GM12878 (cell line): ENCODE results near the gene MAGED4B. TPM values are rescaled to one million over a fixed set of nuclear protein-coding genes. Genes with fewer than 3 reads are reported as not detected.

Experiments
- ATAC-seq: fragments of 200-7000 bp; cut with Tn5 transposase; 3 replicates; pipeline ENCODE4 v1.9.1; 2020; ENCODE audit warnings: mild to moderate bottlenecking, moderate library complexity
- BruUV-seq: library from RNA; stranded (reverse); fragments of 400-500 nt; replicated peaks from 2 replicates; lab custom pipeline; 2021; lab: Mats Ljungman, UMichigan
- CTCF ChIA-PET: fragments of 300-600 bp; sonication (Branson Sonifier 250); formaldehyde crosslinking; extraction: SDS; loops from one replicate; lab custom pipeline; 2021; ENCODE audit warnings: inconsistent platforms; lab: Yijun Ruan, JAX
- POLR2A ChIA-PET: fragments of 350-600 bp; formaldehyde crosslinking; extraction: SDS; loops from one replicate; lab custom pipeline; 2021; ENCODE audit warnings: inconsistent platforms; lab: Charles Lee
- RAD21 ChIA-PET: fragments of 300-600 bp; sonication (Branson Sonifier 250); formaldehyde crosslinking; loops from one replicate; lab custom pipeline; 2023; ENCODE audit warnings: antibody characterized with exemption; ENCODE audit not compliant: unreplicated experiment; lab: Charles Lee
- SMC1A ChIA-PET: fragments of 300-600 bp; sonication (Branson Sonifier 250); formaldehyde crosslinking; loops from one replicate; lab custom pipeline; 2023; ENCODE audit not compliant: unreplicated experiment, uncharacterized antibody; lab: Charles Lee
- DNase-seq: peaks from one replicate; pipeline ENCODE4 v3.0.0-alpha.2; 2011; ENCODE audit warnings: low read depth, low spot score
- FAIRE-seq: peaks from 3 replicates; lab custom pipeline; 2011; peaks lifted over from hg19 to GRCh38; lab: Jason Lieb, UNC
- H2AFZ ChIP-seq: 2 replicates; pipeline ENCODE4 v1.6.0; 2011; ENCODE audit warnings: low read depth, low read length, control low read depth; ENCODE audit not compliant: control insufficient read depth
- H3K27ac ChIP-seq: 2 replicates; pipeline ENCODE4 v1.5.1; 2011; ENCODE audit warnings: control low read depth; ENCODE audit not compliant: control insufficient read depth, insufficient read depth
- H3K27me3 ChIP-seq, 2 experiments: replicated peaks in 1 of 2; 2 replicates each; pipeline versions ENCODE4 v1.6.0 to v1.6.1; 2011; ENCODE audit warnings: low read length in 1 of 2; ENCODE audit not compliant: control insufficient read depth in 2 of 2, insufficient read depth in 2 of 2
- H3K36me3 ChIP-seq, 2 experiments: 2 replicates each; pipeline ENCODE4 v1.5.1; 2011; ENCODE audit warnings: low read length in 1 of 2; ENCODE audit not compliant: control insufficient read depth in 2 of 2, insufficient read depth in 2 of 2
- H3K4me1 ChIP-seq: 2 replicates; pipeline ENCODE4 v1.6.1; 2011; ENCODE audit warnings: mild to moderate bottlenecking, low read length, moderate library complexity, mixed read lengths; ENCODE audit not compliant: control insufficient read depth, insufficient read depth
- H3K4me2 ChIP-seq: 2 replicates; pipeline ENCODE4 v1.6.0; 2011; ENCODE audit warnings: control low read depth; ENCODE audit not compliant: control insufficient read depth, insufficient read depth
- H3K4me3 ChIP-seq: fragments of 200-600 bp; sonication (generic); 2 replicates; pipeline ENCODE4 v1.5.1; 2016
- H3K79me2 ChIP-seq: 2 replicates; pipeline ENCODE4 v1.6.0; 2011; ENCODE audit warnings: low read length; ENCODE audit not compliant: control insufficient read depth, insufficient read depth
- H3K9ac ChIP-seq: 2 replicates; pipeline ENCODE4 v1.8.0; 2011; ENCODE audit warnings: low read length, control low read depth, mixed read lengths; ENCODE audit not compliant: control insufficient read depth, insufficient read depth
- H3K9me3 ChIP-seq: replicated peaks from 3 replicates; pipeline ENCODE4 v1.5.1; 2011; ENCODE audit warnings: mild to moderate bottlenecking, low read length; ENCODE audit not compliant: control insufficient read depth, insufficient read depth
- H4K20me1 ChIP-seq: 2 replicates; pipeline ENCODE4 v1.6.0; 2011; ENCODE audit not compliant: control insufficient read depth, insufficient read depth
- BACH1 ChIP-seq: fragments of 450-650 bp; IDR thresholded peaks from 2 replicates; pipeline ENCODE4 v1.6.1; 2017; ENCODE audit warnings: mild to moderate bottlenecking, borderline replicate concordance
- CHD2 ChIP-seq: IDR thresholded peaks from 2 replicates; pipeline ENCODE4 v1.6.1; 2011; ENCODE audit warnings: low read depth, low read length, improper control_type of control experiment, borderline replicate concordance
- FOXK2 ChIP-seq: fragments of 450-650 bp; IDR thresholded peaks from 2 replicates; pipeline ENCODE4 v1.6.1; 2017; ENCODE audit warnings: mild to moderate bottlenecking, moderate library complexity
- NKRF ChIP-seq: fragments of 450-650 bp; conservative IDR thresholded peaks from 2 replicates; pipeline ENCODE4 v1.6.1; 2017; ENCODE audit warnings: mild to moderate bottlenecking, moderate library complexity
- RELB ChIP-seq: fragments of 450-650 bp; IDR thresholded peaks from 2 replicates; pipeline ENCODE4 v1.6.1; 2017; ENCODE audit warnings: low read depth, mild to moderate bottlenecking, moderate library complexity
- SMARCA5 ChIP-seq: fragments of 450-650 bp; IDR thresholded peaks from 2 replicates; pipeline ENCODE4 v1.6.1; 2017; ENCODE audit warnings: mild to moderate bottlenecking
- STAT3 ChIP-seq: IDR thresholded peaks from 2 replicates; pipeline ENCODE4 v1.6.1; 2011; ENCODE audit warnings: low read depth, low read length, improper control_type of control experiment
- TCF7 ChIP-seq: IDR thresholded peaks from 2 replicates; pipeline ENCODE4 v1.6.1; 2014; ENCODE audit warnings: antibody characterized with exemption, borderline replicate concordance
- ZBTB40 ChIP-seq: fragments of 450-650 bp; IDR thresholded peaks from 2 replicates; pipeline ENCODE4 v1.6.1; 2016; ENCODE audit warnings: mild to moderate bottlenecking, moderate library complexity, borderline replicate concordance
- WGBS: methylation state at CpG from one replicate; pipeline ENCODE4 v1.1.6; 2016; ENCODE audit warnings: low lambda C conversion rate; ENCODE audit not compliant: insufficient replicate concordance, insufficient coverage; ENCODE audit errors: missing lambda C conversion rate; 5-methylcytosine and 5-hydroxymethylcytosine counted together
- in situ Hi-C: fragments of 300-500 bp; cut with MboI; formaldehyde crosslinking; loops from 9 replicates; pipeline ENCODE4 v1.14.3; 2018; ENCODE audit warnings: mixed read lengths
- intact Hi-C: fragments of 100-400 bp; cut with micrococcal nuclease; formaldehyde crosslinking; loops from one replicate; pipeline ENCODE4 v1.14.2; 2022; ENCODE audit not compliant: unreplicated experiment
- polyA plus RNA-seq, 11 experiments: library from polyadenylated mRNA; depleted of rRNA in 4 of 11; unstranded in 6 of 11; stranded (reverse) in 5 of 11; fragments of >200 nt; fragmentation: Nextera tagmentation in 4 of 11; fragmentation: Illumina TruSeq in 1 of 11; extraction: Ambion mirVana in 4 of 11; extraction: Trizol in 1 of 11; gene quantifications; 1 replicate in 1 of 11; 2 replicates in 10 of 11; pipeline versions ENCODE4 v1.2.1 to v1.2.3, GENCODE V29; 2011 to 2016; ENCODE audit warnings: inconsistent platforms in 2 of 11, missing spikeins in 2 of 11, low read depth in 1 of 11
- total RNA-seq, 4 experiments: library from RNA; depleted of rRNA in 3 of 4; stranded (reverse); fragments of >200 nt in 3 of 4; fragmentation: Illumina TruSeq in 1 of 4; extraction: Trizol in 1 of 4; gene quantifications; 2 replicates each; pipeline versions ENCODE4 v1.2.1 to v1.2.3, GENCODE V29; 2013 to 2021
- TF ChIP-seq, protein P1 (sequence below): fragments of 450-650 bp; formaldehyde crosslinking; IDR thresholded peaks from 2 replicates; pipeline ENCODE4 v1.4.0; 2020; ENCODE audit warnings: mild to moderate bottlenecking, moderate library complexity
- TF ChIP-seq, protein P2 (sequence below): fragments of 450-650 bp; IDR thresholded peaks from 2 replicates; pipeline ENCODE4 v1.6.1; 2016; ENCODE audit warnings: mild to moderate bottlenecking

MAGED4B gene
- total and polyA plus RNA-seq, 10 of the 15 experiments (the other 5 are each of a cell fraction or from before 2014, with no cell fraction given): 0.12 to 0.67 (median 0.13) TPM; not detected in 7

DNA sequence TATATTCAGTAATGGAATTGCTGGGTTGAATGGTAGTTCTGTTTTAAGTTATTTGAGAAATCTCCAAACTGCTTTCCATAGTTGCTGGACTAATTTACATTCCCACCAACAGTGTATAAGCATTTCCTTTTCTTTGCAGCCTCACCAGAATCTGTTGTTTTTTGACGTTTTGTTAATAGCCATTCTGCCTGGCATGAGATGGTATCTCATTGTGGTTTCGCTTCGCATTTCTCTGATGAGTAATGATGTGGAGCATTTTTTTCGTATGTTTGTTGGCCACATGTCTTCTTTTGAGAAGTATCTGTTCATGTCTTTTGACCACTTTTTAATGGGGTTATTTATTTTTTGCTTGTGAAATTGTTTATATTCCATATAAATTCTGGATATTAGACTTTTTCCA lies 13.6 kb upstream of the MAGED4B start:
- POLR2A ChIA-PET: no interaction called here
- SMC1A ChIA-PET: no interaction called here
- Histone ChIP-seq H3K27me3 (no peaks in the 10 kb centered on the region), H3K36me3 (no peaks in the 10 kb centered on the region), H3K27ac (no peak overlapping the region), H3K9ac (no peak overlapping the region), H3K4me2 (no peak overlapping the region), H3K9me3 (no peaks in the 10 kb centered on the region), H2AFZ (no peak overlapping the region)
- no TSS peak for BruUV-seq
- CTCF ChIA-PET: no interaction called here
- RAD21 ChIA-PET: no interaction called here
- TF ChIP-seq BACH1 (no peak), NKRF (no peak), RELB (no peak), CHD2 (no peak), TCF7 (no peak), SMARCA5 (no peak), ZBTB40 (no peak), STAT3 (no peak), FOXK2 (no peak)
- TF ChIP-seq, protein P1, sequence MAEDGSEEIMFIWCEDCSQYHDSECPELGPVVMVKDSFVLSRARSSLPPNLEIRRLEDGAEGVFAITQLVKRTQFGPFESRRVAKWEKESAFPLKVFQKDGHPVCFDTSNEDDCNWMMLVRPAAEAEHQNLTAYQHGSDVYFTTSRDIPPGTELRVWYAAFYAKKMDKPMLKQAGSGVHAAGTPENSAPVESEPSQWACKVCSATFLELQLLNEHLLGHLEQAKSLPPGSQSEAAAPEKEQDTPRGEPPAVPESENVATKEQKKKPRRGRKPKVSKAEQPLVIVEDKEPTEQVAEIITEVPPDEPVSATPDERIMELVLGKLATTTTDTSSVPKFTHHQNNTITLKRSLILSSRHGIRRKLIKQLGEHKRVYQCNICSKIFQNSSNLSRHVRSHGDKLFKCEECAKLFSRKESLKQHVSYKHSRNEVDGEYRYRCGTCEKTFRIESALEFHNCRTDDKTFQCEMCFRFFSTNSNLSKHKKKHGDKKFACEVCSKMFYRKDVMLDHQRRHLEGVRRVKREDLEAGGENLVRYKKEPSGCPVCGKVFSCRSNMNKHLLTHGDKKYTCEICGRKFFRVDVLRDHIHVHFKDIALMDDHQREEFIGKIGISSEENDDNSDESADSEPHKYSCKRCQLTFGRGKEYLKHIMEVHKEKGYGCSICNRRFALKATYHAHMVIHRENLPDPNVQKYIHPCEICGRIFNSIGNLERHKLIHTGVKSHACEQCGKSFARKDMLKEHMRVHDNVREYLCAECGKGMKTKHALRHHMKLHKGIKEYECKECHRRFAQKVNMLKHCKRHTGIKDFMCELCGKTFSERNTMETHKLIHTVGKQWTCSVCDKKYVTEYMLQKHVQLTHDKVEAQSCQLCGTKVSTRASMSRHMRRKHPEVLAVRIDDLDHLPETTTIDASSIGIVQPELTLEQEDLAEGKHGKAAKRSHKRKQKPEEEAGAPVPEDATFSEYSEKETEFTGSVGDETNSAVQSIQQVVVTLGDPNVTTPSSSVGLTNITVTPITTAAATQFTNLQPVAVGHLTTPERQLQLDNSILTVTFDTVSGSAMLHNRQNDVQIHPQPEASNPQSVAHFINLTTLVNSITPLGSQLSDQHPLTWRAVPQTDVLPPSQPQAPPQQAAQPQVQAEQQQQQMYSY: no peak
- TF ChIP-seq, protein P2, sequence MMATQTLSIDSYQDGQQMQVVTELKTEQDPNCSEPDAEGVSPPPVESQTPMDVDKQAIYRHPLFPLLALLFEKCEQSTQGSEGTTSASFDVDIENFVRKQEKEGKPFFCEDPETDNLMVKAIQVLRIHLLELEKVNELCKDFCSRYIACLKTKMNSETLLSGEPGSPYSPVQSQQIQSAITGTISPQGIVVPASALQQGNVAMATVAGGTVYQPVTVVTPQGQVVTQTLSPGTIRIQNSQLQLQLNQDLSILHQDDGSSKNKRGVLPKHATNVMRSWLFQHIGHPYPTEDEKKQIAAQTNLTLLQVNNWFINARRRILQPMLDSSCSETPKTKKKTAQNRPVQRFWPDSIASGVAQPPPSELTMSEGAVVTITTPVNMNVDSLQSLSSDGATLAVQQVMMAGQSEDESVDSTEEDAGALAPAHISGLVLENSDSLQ: no peak
- TF ChIP-seq, all 136 proteins: peak for 0
- H3K4me3 ChIP-seq: no peak overlapping the region
- no peak for ATAC-seq
- H3K4me1 ChIP-seq: no peaks in the 10 kb centered on the region
- in situ Hi-C loops: no loop called here
- intact Hi-C loops: no loop called here
- WGBS: 42% methylated on average over 4 of the region's 4 CpGs
- FAIRE-seq: no peak
- H3K79me2 ChIP-seq: no peaks in the 10 kb centered on the region
- no peak for DNase-seq
- H4K20me1 ChIP-seq: no peaks in the 10 kb centered on the region
